ENCODE measurements around the gene PLEKHO2.

PLEKHO2 gene

GRCh38 chr15:64851503-64851840 is 9.8 kb downstream of the PLEKHO2 start:
- H3K27ac ChIP-seq (replicated peaks), result no peak overlapping the region
- peak; percentile 93 for TF ChIP-seq SPI1 (IDR thresholded peaks at IDR 0.05; ENCODE audit: borderline replicate concordance, low read depth)
- TF ChIP-seq GABPA (IDR thresholded peaks at IDR 0.05; ENCODE audit: low read depth), result no peak
- peak in 1 of 2 experiments; percentile 73 for DNase-seq (ENCODE audit: low read depth in 1 of 2, low spot score in 1 of 2)
- H3K4me3 ChIP-seq (replicated peaks; ENCODE audit: insufficient read depth, low read length), result no peak overlapping the region
- no peaks in the 10 kb centered on the region for H3K27me3 ChIP-seq (ENCODE audit: insufficient read depth, poor library complexity, severe bottlenecking)

DNA sequence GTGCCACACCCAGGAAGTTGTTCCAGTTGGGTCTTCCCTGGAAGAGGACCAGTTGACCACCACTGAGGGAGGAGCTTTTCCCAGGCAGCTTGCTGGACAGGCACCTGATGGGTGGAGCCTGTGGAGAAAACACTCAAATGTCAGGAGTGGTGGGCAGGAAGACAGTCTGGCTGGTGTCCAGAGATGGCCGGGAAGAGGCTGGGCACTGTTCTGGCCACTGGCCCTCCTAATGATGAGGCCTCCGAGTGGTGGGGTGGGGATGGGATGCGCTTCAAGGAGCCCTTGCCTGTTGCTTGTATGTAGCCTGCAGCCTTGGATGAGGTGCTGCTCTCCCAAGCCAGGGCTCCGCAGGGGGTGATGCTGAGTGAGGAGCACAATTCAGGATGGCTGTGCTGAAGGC is 12.3 kb downstream of the PLEKHO2 start:
- no peak overlapping the region for H3K27ac ChIP-seq (replicated peaks)
- H3K27me3 ChIP-seq (ENCODE audit: insufficient read depth, poor library complexity, severe bottlenecking), result no peaks in the 10 kb centered on the region
- TF ChIP-seq REST (IDR thresholded peaks at IDR 0.05; ENCODE audit: insufficient replicate concordance, low read depth) (no peak), GABPA (IDR thresholded peaks at IDR 0.05; ENCODE audit: low read depth) (no peak), CTCF (IDR thresholded peaks at IDR 0.05; ENCODE audit: insufficient read depth, low read length) (no peak), POLR2AphosphoS5 (IDR thresholded peaks at IDR 0.05; ENCODE audit: low read depth) (no peak), SPI1 (IDR thresholded peaks at IDR 0.05; ENCODE audit: borderline replicate concordance, low read depth) (no peak)
- H3K4me3 ChIP-seq (replicated peaks; ENCODE audit: insufficient read depth, low read length), result no peak overlapping the region
- DNase-seq (ENCODE audit: low read depth in 1 of 2, low spot score in 1 of 2), result no peak

GRCh38 chr15:64854526-64854925 is 12.8 kb downstream of the PLEKHO2 start:
- Histone ChIP-seq H3K4me3 (replicated peaks; ENCODE audit: insufficient read depth, low read length) (no peak overlapping the region), H3K27ac (replicated peaks) (no peak overlapping the region), H3K27me3 (ENCODE audit: insufficient read depth, poor library complexity, severe bottlenecking) (no peaks in the 10 kb centered on the region)
- DNase-seq (ENCODE audit: low read depth in 1 of 2, low spot score in 1 of 2), result no peak
- no peak for TF ChIP-seq POLR2AphosphoS5 (IDR thresholded peaks at IDR 0.05; ENCODE audit: low read depth)
- no peak for TF ChIP-seq CTCF (IDR thresholded peaks at IDR 0.05; ENCODE audit: insufficient read depth, low read length)
- no peak for TF ChIP-seq SPI1 (IDR thresholded peaks at IDR 0.05; ENCODE audit: borderline replicate concordance, low read depth)
- TF ChIP-seq GABPA (IDR thresholded peaks at IDR 0.05; ENCODE audit: low read depth), result no peak
- no peak for TF ChIP-seq REST (IDR thresholded peaks at IDR 0.05; ENCODE audit: insufficient replicate concordance, low read depth)

DNA sequence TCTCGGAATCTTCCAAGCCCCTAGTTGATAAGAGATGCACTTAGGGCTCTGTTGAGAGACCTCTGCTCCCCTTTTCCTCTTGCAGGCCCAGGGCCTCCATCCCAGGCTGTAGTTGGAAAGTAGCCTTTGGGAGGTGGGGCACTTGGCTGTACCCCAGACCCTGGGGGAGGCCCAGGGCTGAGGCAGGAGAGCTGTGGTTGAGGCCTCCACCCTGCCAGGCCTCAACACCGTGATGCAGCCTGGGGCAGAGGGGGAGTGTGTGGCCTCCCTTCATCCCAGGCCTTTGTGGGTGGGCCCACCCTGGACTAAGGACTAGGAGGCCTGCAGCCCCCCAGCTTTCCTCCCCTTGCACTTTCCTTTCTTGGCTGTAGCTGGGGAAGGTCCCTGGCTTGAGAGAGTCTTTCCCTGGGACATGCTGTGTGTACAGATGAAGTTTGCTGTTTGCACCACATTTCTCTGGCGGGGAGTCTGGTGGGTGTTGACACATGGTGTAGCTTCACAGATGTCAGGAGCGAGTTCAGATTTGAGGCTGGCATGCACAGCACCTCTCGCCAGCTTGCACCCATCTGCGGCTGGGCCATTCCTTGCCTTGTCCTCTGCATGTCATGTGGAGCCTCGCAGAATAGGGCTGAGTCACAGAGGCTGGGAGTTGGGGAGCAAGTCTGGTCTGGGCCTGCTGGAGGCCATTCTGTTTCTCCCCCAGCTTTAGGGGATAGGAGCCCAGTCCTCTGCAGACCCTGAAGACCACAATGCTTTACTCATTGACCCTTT is 13.7 kb downstream of the PLEKHO2 start:
- Histone ChIP-seq H3K27ac (replicated peaks) (no peak overlapping the region), H3K27me3 (ENCODE audit: insufficient read depth, poor library complexity, severe bottlenecking) (no peaks in the 10 kb centered on the region), H3K4me3 (replicated peaks; ENCODE audit: insufficient read depth, low read length) (no peak overlapping the region)
- no peak for TF ChIP-seq REST (IDR thresholded peaks at IDR 0.05; ENCODE audit: insufficient replicate concordance, low read depth)
- no peak for DNase-seq (ENCODE audit: low read depth in 1 of 2, low spot score in 1 of 2)
